GM12892 (cell line): Measurements from ENCODE around the gene ECT2.

Source experiments
- POLR2A ChIP-seq: IDR thresholded peaks from 2 replicates; pipeline ENCODE4 v1.6.1; 2011; ENCODE audit warnings: low read depth, low read length, control low read depth
- TAF1 ChIP-seq: IDR thresholded peaks from 2 replicates; pipeline ENCODE4 v1.6.1; 2011; ENCODE audit warnings: low read depth, mild to moderate bottlenecking, control low read depth, low read length, borderline replicate concordance

DNA sequence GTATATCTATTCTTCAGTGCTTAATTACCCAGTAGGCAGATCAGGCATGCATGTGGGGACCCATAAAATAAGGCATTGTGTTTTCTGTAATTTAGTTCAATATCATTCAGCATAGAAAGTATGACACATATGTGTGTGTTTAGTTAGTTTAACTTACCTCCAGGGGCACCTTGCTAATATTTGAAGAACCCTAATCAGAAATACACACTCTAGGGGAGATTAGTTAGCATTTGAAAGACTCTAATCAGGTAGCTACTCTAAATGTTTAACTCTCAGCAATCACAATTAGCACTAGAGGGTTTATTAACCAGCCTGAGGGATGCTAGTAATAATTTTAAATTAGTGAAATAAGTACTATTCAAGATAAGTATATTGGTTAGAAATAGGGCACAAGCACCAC, 104.5 kb downstream of the ECT2 start:
- TF ChIP-seq POLR2A, result no peak
- no peak for TF ChIP-seq TAF1
